GM21381 (cell line): ENCODE measurements around the gene NR5A2.

ENCODE experiments used
- ATAC-seq: cut with Tn5 transposase; IDR thresholded peaks from one replicate; pipeline ENCODE4 v1.9.1; 2021; ENCODE audit warnings: mild to moderate bottlenecking, moderate library complexity; ENCODE audit not compliant: unreplicated experiment

Gene NR5A2

GRCh38 chr1:200062143-200062542 is 34.6 kb downstream of the NR5A2 start:
- no peak for ATAC-seq

- peak; percentile 97 for ATAC-seq
Measured at GRCh38 chr1:200072636-200073285, 45.3 kb downstream of the NR5A2 start.

DNA sequence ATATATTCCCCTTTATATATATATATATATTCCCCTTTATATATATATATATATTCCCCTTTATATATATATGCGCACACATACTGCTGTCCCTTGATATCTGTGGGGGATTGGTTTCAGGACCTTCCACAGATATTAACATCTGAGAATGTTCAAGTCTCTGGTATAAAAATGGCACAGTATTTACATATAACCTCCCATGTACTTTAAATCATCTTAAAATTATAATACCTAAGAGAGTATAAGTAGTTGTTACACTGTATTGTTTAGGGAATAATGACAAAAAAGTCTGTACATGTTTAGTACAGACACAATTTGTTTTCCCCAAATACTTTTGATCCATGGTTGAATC is 45.8 kb downstream of the NR5A2 start:
- peak; percentile 46 for ATAC-seq

- no peak for ATAC-seq
Measured at GRCh38 chr1:200075522-200075921, 48.0 kb downstream of the NR5A2 start.

DNA sequence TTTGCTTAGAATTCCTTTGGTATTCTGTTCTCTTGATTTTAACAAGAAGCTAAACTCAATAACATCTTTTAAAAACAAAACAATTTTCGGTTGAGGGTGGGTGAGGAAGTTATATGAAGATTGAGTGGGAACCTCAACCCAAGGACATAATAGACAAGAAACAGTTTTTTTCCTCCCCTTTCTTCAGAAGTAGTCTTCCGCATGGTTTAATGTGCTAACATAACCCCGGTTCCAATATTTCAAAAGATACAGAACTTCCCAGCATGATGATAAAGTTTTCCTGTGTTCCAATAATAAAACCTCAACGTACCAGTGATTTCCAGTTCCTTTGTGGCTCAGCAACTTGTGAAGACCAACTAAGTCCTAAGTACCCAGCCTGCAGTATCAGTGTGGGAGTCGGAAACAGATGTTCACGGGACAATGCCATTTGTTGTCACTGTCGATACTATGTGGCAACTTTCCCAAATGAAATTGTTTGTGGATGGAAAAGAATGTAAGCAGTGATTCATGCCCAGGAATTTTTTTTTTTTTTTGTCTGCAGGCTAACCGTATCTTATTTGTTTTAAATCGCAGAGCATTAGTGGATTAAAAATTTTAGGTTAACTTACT is 48.5 kb downstream of the NR5A2 start:
- no peak for ATAC-seq

DNA sequence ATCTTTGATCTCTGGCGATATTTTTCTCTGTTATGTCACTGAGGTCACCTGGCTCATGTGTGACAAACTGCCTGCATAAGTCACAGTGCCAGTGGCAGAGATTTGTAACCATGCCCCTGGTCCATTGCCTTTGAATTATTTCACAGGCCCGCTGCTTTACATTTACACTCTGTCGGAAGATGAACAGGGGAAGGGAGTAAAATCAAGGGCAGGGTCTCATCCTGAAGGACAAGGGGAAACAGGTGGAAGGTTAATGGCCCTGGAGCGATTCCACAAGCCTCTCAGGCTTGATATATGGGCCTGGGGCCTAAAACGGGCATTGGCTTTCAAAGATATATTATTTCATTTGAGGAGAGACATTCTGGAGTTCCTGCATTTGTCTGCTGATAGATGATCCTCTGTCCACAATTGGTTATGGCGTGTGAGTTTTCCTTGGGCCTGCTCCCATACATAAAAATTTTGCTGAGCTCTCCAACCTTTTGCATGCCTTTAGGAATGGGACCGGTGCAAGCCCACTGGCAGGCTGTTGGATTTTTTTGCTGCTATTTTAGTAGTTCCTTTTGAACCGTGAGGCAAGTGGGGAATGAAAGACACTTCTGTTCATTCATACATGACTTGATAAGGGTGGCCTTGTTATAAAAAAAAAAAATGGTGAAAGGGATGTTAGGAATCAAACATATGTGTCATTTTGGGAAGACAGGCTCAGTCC is 51.9 kb downstream of the NR5A2 start:
- ATAC-seq, result no peak

GRCh38 chr1:200081151-200081968 is 53.9 kb downstream of the NR5A2 start:
- ATAC-seq, result no peak

- ATAC-seq, result no peak
Measured at GRCh38 chr1:200081969-200082245, 54.4 kb downstream of the NR5A2 start.

DNA sequence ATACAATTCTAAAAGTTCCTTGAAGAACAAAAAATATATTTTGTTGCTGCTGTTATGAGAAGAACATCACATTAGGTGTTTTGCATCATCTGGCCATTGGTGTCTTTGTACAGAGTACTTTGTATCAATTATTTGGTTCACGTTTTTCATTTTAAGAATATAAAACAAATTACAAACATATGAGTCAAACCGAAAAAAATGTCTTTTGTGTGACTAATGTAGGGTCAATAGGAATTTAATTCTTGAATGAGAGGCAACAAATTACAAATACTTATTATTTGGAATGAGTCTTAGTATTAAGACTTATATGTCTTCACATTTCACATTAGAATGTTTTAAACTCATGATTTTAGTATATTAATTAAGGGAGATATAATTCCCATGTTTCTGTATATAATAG is 54.8 kb downstream of the NR5A2 start:
- ATAC-seq, result no peak

DNA sequence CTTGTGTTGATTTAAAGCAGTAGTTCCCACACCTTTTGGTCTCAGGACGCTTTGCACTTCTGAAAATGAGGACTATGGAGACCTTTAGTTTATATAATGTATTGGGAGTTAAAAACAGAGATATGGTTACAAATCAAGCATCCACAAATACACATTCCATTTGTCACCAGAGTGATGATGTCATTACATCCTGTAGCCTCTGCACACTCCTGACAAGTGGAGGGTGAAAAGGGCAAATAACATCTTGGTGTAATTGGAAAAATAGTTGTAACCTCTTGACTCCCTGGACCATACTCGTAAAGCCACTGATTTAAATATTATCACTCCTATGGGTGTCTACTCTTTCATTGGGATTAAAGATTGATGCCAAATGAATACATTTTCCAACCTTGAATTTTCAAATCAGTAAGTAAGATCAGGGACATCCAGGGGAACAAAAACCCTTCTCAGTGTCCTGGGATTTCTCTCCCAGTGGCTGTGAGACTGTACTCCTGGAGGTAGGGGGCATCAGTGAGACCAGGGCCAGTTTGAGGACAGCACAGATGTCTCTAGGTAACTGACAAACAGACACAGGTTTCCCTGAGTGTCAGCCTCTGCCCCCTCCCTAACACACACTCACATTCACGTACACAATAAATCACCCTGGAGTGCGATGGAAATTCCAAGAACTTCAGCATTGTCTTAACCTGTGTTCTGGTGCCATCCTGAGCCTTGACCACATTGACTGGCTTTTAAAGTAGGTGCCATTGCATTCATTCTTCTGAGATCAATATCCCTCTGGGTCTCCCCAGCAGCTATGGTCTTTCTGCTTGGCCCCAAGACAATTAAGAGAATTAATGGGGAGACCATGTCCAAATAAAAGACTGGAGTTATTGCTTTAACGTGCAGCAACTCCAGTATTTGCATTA is 63.0 kb downstream of the NR5A2 start:
- ATAC-seq, result no peak

DNA sequence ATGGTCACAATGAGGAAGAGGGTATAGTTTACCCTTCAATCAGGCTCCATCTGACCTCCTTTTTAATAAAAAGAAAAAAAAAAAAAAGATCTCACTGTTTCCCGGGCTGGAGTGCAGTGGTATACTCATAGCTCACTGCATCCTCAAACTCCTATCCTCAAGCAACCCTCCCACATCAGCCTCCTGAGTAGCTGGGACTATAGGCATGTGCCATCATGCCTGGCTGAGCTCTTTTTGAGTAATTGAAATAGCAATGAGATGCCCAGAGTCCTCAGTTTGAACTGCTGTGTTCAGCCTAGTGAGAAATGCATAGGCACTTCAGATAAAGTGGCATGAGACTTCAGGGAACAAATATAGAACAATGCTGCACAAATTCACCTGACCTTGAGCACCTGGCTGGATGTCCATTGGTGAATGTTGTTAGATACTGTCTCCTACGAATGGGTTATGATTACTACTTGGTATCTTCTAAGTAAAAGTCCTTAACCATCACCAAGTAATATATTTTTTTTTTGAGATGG is 67.6 kb downstream of the NR5A2 start:
- ATAC-seq, result no peak

DNA sequence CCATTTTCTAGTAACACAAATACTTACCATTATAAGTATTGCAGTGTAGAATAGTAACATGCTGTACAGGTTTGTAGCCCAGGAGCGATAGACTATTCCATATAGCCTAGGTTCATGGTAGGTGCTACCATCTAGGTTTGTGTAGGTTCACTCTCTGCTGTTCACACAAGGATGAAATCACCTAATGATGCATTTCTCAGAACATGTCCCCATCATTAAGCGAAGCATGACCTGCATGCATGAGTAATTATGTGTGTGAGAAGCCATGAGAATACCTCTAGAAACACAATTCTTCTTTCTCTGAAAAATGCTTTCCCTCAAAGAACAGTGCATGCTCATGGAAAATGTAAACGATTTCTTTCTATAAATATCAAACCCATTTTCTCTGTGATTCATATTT is 69.3 kb downstream of the NR5A2 start:
- no peak for ATAC-seq

GRCh38 chr1:200099040-200099439 is 71.5 kb downstream of the NR5A2 start:
- ATAC-seq, result no peak

- ATAC-seq, result no peak
Measured at GRCh38 chr1:200103966-200104583, 76.6 kb downstream of the NR5A2 start.

GRCh38 chr1:200107004-200107470 is 79.5 kb downstream of the NR5A2 start:
- ATAC-seq, result no peak

- ATAC-seq, result no peak
Measured at GRCh38 chr1:200108659-200109058, 81.1 kb downstream of the NR5A2 start.

- ATAC-seq, result no peak
Measured at GRCh38 chr1:200112290-200112689, 84.8 kb downstream of the NR5A2 start.

GRCh38 chr1:200115532-200115931 is 88.0 kb downstream of the NR5A2 start:
- no peak for ATAC-seq

GRCh38 chr1:200116324-200116723 is 88.8 kb downstream of the NR5A2 start:
- ATAC-seq, result no peak
